Left ventricle myocardium superior (tissue), 1 donor: ENCODE data around the gene ATP2B2. TPM values are rescaled to one million over a fixed set of nuclear protein-coding genes. Genes with fewer than 3 reads are reported as not detected.
A peak's percentile ranks its signal among the peaks of the same experiment; 100 is the strongest.
"Not testable (repeated sequence)": the region's sequence is repeated elsewhere in the genome, so short reads cannot be mapped to it uniquely, and the experiment has no call there.

ENCODE experiments used
- ATAC-seq: fragments of 200-7000 bp; cut with Tn5 transposase; one replicate; pipeline ENCODE4 v1.9.1; 2020; ENCODE audit warnings: mild to moderate bottlenecking, moderate library complexity
- DNase-seq: peaks from one replicate; pipeline ENCODE4 v3.0.0-alpha.2; 2020
- intact Hi-C: fragments of 100-400 bp; cut with micrococcal nuclease; formaldehyde crosslinking; loops from one replicate; pipeline ENCODE4 v1.11.0; 2022
- total RNA-seq: library from RNA; stranded (reverse); fragmentation: NEBNext Ultra II Directional; extraction: Animal tissue kit (Norgen Biotek cat#: 25700); gene quantifications from one replicate; pipeline ENCODE4 v1.2.1, GENCODE V29; 2021
- donor health status: DM: no; HTN: yes; CAD: no; lungs with severe emphysema.

Gene ATP2B2
- total RNA-seq, 1 donor from 2014 or later: not detected

DNA sequence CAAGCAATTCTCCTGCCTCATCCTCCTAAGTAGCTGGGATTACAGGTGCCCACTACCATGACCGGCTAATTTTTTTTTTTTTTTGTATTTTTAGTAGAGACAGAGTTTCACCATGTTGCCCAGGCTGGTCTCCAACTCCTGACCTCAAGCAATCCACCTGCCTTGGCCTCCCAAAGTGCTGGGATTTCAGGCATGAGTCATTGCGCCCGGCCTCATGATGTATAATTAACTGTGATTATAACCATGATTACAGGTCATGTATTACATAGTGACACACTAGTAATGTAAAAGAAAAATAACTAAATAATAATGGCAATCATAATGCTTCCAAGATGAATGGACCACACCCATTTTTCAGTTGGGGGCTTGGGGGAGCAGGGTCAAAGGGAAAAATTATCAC is 122.9 kb downstream of the ATP2B2 start:
- ATAC-seq, DNase-seq, intact Hi-C loops: not testable (repeated sequence)

DNA sequence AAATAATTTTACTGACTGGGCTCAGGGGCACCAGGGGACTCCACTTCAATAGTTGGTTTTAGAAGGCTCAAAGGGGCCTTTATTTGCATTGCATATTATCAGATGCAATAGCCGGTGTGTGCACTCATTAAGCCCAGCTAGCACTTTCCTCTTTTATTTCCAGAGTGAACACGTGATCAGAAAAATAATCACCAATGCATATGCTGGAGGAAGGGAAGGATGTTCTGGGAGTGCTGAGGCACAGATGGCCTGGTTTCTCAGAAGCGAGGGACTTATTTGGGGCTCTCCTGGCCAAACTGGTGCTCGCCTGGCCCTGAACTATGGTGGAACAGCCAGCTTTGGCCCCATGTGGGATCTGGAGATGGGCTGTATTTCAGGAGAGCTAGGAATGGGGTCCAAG is 124.0 kb downstream of the ATP2B2 start:
- DNase-seq (no peak), ATAC-seq (no peak)
- intact Hi-C loops: no loop called here

DNA sequence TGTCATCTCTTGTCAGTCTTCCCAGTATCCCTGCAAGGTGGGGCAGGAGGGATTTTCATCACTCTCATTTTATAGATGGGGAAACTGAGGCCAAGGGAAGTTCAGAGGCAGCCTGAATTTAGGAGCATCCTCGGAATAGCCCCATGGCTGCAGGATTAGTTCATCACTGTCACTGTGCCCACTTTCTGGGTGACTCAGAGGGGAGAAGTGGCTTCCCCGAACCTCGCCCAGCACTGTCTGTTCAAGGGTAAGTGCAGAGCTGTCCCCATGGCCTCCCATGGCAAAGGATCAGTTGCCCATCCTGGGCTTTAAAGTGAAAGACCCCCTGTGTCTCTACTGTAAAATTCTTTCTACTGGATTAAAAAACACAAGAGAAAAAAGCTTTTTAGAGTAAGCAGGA is 124.5 kb downstream of the ATP2B2 start:
- no peak for ATAC-seq
- no peak for DNase-seq
- intact Hi-C loops: no loop called here

DNA sequence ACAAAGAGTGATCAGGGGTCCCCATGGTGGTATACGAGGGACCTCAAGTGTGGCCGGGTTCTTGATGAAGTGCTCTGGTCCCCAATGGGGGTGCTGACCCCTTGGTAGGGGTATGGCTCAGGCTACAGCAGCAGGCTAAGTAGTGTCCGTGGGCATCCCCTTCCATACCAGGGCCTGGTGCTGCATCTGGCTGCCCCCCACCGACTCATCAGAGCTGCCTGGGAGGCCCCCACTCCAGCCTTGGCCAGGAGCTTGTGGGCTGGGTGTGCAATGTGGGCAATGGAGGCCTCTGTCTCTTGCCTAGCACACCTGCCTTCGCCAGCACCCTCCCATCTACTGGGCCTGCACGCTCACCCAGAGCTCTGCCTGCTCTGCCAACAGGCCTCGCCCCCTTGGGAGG is 125.4 kb downstream of the ATP2B2 start:
- intact Hi-C loops: no loop called here
- DNase-seq: no peak
- ATAC-seq: no peak

DNA sequence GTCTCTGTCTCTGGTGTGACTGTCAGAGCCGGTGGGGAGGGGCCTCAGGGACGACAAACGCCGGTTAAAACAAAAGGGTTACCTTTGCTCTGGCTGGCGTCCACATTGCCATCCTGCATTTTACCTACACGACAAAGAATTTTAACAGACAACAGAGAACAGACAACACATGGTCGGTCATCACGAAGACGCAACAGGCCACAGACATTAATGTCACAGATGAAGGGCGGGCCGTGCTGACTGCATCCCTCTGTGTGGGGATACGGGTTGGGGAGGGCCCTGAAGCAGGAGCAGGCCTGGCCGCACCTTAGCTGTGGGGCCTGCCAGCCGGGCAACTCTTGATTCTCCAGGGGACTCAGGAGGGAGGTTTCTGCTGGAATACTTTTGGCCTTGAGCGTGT is 126.2 kb downstream of the ATP2B2 start:
- ATAC-seq (no peak), DNase-seq (no peak)
- intact Hi-C loops: no loop called here

DNA sequence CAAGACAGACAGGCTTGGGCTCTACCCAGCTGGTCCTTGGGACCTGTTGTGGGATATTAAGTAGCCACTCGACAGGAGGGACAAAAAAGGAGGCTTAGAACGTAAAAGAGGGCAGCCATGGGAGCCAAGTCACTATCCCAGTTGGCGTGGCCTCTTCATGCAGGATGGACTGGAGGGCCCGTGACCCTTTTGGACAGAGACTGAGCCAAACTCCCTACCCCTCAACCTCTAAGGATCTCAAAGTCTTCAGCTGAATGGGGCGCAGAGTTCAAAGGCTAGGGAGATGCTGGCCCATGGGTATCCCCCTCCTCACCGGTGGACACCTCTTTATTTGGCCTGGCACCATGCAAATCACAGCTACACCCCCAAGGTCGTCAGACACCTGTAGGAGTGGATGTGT is 126.6 kb downstream of the ATP2B2 start:
- no peak for ATAC-seq
- no peak for DNase-seq
- intact Hi-C loops: no loop called here

DNA sequence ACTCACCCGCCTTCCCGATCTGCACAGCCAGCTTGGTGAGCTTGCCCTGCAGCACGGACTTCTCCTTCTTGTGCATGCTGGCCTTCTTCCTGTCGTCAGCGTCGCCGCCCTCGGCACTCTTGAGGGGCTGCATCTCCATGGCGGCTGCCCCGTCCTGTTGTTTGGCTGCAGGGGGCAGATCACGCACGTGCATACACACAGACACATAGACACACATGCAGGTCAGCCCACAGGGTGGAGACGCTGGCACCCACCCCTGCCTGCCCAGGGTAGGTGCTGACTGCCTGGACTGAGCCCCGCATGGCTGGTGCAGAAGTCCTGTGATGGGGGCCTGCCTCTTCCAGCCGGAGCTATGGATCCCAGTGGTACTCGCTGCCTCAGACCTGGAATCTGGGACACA is 127.1 kb downstream of the ATP2B2 start:
- DNase-seq: no peak
- no peak for ATAC-seq
- intact Hi-C loops: no loop called here

DNA sequence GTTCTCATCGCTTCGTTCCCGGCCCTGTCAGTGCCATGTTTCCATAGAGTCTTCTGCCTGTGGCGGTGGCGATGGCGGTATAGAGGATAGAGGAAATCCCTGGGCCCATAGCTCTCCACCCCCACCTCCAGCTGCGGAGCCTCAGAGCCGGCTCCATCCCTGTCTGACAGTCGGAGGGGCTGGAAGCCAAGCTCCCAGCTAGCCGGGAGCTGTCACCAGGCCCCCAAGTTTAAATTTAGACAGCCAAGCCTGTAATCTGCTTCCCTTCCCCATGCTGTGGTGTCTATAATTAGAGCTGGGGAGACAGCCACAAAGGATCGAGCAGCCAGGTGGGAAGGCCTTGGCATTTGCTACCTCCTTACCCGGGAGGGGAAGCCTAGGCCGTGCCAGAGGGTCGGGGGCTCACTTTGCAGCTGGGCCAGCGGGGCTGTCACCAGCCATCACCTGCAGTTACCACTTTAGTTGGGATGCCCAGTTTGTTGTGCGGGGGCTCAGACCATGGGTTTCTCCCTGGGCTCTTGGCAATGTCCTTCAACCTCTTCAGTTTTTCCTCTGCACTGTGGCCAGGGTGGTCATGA is 128.1 kb downstream of the ATP2B2 start:
- ATAC-seq (peak; percentile 97), DNase-seq (peak; percentile 73)
- intact Hi-C loops: no loop called here

DNA sequence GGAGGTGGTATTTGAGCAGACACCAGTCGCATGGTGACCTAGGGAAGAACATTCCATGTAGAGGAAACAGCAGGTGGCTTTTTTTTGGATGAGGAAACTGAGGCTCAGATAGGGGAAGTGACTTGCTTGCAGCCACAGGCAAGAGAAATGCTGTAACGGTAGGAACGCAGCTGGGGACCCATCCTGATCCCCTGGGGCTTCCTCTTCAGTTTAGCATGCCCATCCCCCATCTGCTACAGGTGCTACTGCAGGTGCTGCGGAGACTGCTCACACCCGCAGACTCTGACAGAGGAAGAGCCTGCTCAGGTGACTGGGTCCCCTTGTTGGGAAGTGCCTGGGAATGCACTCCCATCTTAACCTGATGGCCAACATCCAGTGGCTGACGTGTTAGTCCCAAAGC is 129.0 kb downstream of the ATP2B2 start:
- no peak for DNase-seq
- ATAC-seq: no peak
- intact Hi-C loops: no loop called here

DNA sequence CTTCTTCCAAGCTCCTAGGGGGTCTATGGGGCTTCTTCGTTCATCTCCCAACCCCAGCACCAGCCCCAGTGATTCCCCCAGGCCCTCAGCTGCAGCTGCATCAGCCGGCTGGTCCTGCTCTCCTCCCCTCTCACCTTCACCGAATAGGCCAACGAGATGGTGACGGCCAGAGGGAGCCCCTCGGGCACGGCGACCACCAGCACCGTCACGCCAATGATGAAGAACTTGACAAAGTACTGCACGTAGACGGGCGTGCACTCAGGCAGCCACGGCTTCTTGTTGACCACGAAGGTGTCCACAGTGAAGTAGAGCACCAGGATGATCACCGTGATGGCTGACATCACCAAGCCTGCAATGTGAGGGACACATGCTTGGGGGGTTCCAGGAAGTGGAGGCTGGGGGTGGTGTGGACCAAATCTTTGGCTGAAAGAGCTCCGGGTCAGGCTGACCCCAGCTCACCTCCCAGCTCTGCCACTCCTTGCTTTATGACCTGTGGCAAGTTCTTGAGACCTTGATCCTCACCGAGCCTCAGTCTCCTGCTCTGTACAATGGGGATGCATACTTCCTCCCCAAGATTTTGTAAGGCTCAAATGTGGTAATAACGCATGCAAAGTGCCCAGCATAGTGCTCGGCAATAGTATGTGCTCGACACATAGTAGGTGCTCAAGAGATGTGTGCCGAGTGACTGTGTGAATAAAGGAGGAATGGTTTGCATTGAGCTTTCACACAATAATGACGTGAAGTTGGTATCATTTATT is 129.9 kb downstream of the ATP2B2 start:
- intact Hi-C loops: no loop called here
- no peak for ATAC-seq
- no peak for DNase-seq

DNA sequence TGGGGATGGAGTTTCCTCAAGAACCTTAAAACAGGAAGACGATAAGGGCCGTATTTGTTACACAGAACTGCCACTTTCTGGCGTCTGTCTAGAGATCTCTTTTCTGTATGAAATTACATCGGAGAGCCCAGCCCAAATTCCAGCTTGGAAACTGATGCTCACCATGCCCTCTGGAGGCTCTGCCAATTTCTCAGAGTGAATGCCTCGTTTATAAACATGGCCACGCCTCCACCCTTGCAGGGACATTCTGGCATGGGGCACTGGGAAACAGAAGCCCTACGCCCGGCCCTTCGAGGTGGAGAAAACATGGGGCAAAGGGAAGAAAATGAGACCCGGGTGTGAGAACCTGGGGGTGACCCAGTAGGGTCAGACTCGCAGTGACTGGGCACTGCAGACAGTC is 131.1 kb downstream of the ATP2B2 start:
- DNase-seq: no peak
- no peak for ATAC-seq
- intact Hi-C loops: no loop called here

DNA sequence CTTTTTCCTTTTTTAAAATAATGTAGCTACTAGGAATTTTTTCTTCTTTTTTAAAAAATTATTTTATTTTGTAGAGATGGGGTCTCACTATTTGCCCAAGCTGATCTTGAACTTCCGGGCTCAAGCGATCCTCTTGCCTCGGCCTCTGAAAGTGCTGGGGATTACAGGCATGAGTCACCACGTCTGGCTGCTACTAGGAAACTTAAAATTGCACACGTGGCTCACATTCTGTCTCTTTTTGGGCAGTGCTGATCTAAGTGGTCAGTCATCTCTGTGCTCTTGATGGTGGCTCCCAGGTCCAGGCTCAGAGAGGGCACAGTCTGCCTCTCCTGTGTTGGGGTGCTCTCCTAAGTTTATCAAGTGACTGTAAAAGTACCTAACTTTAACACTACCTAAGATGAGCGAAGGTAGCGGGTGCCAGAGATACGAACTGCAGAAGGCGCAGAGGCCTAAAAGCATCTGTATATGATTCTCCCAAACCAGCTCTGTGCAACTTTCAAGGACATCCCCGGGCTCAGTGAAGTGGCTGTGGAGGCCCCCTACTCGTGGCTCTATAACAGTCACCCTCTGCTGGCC is 131.6 kb downstream of the ATP2B2 start:
- ATAC-seq (no peak), DNase-seq (no peak)
- intact Hi-C loops: no loop called here

DNA sequence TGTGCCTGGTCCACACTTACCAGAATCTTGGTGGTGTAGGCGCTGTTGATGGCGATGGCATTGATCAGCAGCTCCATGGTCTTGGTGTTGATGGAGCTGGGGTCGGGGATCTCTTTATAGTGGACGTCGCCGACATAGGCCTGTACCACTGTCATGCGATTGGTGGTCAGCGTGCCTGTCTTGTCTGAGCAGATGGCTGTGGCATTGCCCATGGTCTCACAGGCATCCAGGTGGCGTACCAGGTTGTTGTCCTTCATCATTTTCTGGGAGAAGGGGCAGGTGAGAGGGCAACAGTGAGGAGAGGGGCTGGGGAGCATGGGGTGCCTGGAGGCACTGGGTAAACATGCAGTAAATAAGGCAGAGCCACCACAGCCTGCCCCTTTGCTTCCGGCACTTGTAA is 133.6 kb downstream of the ATP2B2 start:
- ATAC-seq (no peak), DNase-seq (no peak)
- intact Hi-C loops: no loop called here

DNA sequence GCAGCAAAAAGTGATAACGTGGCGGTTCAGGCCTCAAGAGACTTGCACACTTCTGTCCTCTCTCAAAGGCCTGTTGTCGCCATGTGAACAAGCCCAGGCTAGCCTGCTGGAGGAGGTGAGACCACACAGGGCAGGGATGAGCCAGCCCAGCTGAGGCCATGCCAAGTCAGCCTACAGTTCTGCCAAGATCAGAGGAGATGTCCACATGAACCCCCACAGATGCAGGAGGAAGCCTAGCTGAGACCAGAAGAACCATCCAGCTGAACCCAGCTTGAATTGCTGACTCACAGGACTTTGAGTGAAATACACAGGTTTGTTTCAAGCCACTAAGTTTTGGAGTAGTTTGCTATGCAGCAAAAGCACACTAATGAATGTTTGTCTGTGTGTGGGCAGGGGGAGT is 134.2 kb downstream of the ATP2B2 start:
- intact Hi-C loops: no loop called here
- DNase-seq (no peak), ATAC-seq (no peak)

DNA sequence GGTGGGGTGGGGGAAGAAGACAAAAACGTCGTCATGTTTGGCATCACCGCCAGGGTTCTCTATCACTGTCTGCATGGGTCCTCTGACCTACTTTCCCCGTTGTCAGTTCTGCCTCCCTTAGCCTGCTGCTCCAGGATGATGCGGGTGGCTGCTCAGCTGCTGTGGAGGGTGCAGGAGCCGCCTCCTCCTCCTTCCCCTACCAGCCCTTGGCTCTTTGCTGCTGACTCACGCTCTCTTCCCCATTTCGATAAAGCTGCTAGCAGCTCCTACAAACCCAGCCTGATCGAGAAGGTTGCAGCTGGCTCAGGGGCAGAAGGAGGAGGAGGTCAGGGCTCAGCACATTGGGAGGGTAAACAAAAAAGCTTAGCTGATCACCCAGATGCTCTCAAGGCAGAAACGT is 135.0 kb downstream of the ATP2B2 start:
- intact Hi-C loops: no loop called here
- DNase-seq: no peak
- no peak for ATAC-seq

DNA sequence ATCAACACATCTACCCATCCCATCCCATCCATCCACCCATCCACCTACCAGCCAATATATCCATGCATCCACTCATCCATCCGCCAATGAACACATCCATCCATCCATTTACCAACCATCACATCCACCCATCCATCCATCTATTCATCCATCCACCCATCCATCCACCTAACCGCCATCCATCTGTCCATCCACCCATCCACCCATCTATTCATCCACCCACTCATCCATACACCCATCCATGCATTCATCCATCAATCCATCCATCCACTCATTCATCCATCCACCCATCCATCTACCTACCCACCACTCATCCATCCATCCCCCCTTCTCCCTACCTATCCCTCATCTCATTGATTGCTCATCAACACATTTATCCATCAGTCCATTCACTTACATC is 136.9 kb downstream of the ATP2B2 start:
- ATAC-seq (no peak), DNase-seq (no peak)
- intact Hi-C loops: no loop called here

DNA sequence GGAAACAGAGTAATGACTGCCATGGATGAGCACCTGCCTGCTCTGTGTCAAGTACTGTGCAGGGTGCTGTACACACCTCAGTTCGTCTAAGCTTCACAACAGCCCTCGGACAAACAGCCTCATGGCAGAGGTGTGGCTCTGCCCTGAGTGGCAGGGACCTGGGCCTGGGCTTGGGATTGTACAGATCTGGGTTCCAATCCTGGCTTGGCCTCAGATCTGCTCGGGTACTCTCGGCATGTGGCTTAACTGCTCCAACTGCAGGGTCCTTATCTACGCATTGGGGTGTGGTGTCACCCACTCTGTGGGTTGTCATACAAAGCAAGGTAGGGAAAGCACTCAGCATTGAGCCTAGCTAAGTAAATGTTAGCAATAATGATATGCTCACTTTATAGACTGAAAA is 137.9 kb downstream of the ATP2B2 start:
- no peak for ATAC-seq
- intact Hi-C loops: no loop called here
- DNase-seq: no peak

DNA sequence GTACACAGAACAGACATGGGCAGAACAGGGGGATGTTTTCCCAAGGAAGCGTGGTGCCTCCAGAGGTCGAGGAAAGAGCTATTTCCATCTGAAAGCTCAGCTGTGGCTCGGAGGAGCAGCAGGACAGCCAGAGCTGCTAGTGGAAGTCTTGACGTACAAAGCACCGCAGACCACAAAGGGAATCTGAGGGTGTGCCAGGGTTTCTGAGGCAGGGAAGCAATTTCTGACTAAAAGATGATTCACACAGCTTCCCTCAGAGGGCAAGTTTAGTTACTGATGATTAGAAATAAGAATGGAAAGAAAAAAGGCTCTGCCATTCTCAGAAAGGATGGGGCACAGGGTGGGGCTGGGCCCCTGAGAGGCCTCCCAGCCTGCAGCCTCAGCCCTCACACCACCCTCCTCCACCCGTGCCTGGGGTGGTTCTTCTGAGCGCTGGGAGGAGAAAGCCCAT is 138.7 kb downstream of the ATP2B2 start:
- DNase-seq (no peak), ATAC-seq (no peak)
- intact Hi-C loops: no loop called here

DNA sequence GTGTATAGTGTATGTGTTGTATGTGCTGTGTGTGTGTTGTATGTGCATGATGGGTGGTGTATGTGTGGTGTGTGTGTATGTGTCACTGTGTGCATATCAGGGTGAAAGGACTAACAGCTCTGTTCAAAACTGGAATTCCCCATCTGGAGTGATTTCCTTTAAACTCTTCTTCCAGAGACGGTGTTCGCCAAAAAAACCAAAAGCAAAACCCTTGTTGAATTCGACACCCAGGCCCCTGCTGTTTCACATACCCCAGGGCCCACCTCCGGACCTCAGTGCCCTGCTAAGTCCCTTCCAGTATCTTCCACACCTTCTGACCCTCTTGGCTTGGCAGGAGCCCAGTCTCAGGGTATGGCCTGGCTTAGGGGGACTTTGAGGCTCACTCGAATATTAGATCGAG is 139.6 kb downstream of the ATP2B2 start:
- ATAC-seq (no peak), DNase-seq (no peak)
- intact Hi-C loops: no loop called here

DNA sequence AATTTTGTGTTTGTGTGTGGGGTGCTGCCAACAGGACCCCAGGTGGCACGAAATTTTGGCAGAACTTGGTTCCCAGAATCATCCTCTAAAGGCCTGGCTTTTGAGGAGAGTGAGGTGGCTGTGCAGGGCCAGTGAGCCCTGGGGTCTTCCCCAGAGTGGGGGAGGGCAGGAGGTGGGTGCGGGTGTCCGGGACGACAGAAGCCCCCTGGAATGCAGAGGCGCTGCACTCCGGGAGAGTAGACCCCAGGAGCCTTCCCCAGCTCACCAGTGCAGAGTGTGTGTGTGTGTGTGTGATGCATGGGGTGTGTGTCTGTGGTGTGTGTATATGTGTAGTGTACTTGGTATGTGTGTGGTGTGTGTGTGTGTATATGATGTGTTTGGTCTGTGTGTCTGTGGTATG is 140.1 kb downstream of the ATP2B2 start:
- intact Hi-C loops: no loop called here
- DNase-seq (no peak), ATAC-seq (no peak)

DNA sequence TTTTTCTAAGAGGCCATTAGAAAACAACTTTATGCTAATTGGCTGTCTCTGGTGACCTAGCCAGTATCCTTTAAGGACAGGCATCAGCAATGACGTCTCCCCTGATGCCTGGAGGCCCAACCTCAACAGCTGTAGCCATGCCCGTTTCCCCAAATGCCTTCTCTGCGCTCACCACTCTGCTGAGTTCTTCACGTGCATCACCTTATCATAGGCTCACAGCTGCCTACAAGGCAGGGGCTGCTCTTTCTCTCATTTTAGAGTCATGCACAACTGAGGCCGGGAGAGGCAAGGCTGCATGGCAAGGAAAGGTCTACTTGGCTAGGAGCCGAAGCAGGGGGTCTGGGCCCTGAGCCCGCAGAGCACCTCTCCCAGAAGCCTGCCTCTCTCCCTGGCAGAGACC is 140.6 kb downstream of the ATP2B2 start:
- no peak for ATAC-seq

More for the DNA sequence above, 140.6 kb downstream of the ATP2B2 start:
- DNase-seq: no peak
- intact Hi-C loops: no loop called here
